Brain microvascular endothelial cell (primary cell): ENCODE results near the gene APLN.

Experiments
- DNase-seq: peaks from one replicate; pipeline ENCODE4 v3.0.0-alpha.2; 2020
- H3K27ac ChIP-seq: fragments of 250-450 bp; sonication (Bioruptor Pico); 2 replicates; pipeline ENCODE4 v1.5.1; 2020; ENCODE audit warnings: mild to moderate bottlenecking, moderate library complexity
- H3K27me3 ChIP-seq: fragments of 250-450 bp; sonication (Bioruptor Pico); replicated peaks from 2 replicates; pipeline ENCODE4 v1.5.1; 2020; ENCODE audit warnings: mild to moderate bottlenecking
- H3K36me3 ChIP-seq: fragments of 250-450 bp; sonication (Bioruptor Pico); replicated peaks from 2 replicates; pipeline ENCODE4 v1.5.1; 2020; ENCODE audit warnings: mild to moderate bottlenecking
- H3K4me3 ChIP-seq: 2 replicates; pipeline ENCODE4 v1.5.1; 2011; ENCODE audit warnings: low read depth, mild to moderate bottlenecking, control low read depth, low read length, moderate library complexity
- in situ Hi-C: cut with HindIII; loops from 2 replicates; pipeline ENCODE4 v1.10.0; 2017; ENCODE audit warnings: low sequenced_read_pairs, low pct_ligation_motif_present
- TF ChIP-seq, protein P1 (sequence below): IDR thresholded peaks from 2 replicates; pipeline ENCODE4 v1.5.1; 2011; ENCODE audit warnings: low read depth, mild to moderate bottlenecking, moderate library complexity, low read length, control low read depth, inconsistent platforms; ENCODE audit errors: missing control alignments

Gene APLN

GRCh38 chrX:129636175-129636681, 18.5 kb downstream of the APLN start:
- Histone ChIP-seq H3K27me3 (no peaks in the 10 kb centered on the region), H3K27ac (no peak overlapping the region), H3K4me3 (no peak overlapping the region), H3K36me3 (no peaks in the 10 kb centered on the region)
- in situ Hi-C loops: no loop called here
- TF ChIP-seq, protein P1, sequence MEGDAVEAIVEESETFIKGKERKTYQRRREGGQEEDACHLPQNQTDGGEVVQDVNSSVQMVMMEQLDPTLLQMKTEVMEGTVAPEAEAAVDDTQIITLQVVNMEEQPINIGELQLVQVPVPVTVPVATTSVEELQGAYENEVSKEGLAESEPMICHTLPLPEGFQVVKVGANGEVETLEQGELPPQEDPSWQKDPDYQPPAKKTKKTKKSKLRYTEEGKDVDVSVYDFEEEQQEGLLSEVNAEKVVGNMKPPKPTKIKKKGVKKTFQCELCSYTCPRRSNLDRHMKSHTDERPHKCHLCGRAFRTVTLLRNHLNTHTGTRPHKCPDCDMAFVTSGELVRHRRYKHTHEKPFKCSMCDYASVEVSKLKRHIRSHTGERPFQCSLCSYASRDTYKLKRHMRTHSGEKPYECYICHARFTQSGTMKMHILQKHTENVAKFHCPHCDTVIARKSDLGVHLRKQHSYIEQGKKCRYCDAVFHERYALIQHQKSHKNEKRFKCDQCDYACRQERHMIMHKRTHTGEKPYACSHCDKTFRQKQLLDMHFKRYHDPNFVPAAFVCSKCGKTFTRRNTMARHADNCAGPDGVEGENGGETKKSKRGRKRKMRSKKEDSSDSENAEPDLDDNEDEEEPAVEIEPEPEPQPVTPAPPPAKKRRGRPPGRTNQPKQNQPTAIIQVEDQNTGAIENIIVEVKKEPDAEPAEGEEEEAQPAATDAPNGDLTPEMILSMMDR: no peak
- DNase-seq: no peak

DNA sequence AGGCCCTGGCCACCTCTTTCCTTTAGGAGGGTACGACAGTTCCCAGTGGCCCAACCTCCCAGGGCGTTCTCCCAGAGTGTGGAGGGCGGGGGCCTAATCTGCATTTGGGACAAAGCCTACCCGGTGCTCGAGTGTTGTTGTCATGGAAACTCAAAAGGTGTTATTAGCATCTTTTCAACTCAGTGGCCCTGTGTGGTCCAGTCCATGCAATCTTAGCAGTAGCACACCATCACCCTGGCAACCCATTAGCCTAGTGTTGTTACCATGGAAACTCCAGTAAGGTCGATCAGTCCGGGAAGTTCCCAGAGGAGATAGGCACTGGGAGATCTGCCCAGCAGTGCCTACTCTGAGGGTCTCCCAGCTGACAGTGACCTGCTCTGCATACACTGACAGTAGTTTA, 20.2 kb downstream of the APLN start:
- Histone ChIP-seq H3K27ac (no peak overlapping the region), H3K4me3 (no peak overlapping the region), H3K36me3 (no peaks in the 10 kb centered on the region), H3K27me3 (no peaks in the 10 kb centered on the region)
- DNase-seq: peak; percentile 18
- in situ Hi-C loops: no loop called here
- TF ChIP-seq, protein P1: no peak

DNA sequence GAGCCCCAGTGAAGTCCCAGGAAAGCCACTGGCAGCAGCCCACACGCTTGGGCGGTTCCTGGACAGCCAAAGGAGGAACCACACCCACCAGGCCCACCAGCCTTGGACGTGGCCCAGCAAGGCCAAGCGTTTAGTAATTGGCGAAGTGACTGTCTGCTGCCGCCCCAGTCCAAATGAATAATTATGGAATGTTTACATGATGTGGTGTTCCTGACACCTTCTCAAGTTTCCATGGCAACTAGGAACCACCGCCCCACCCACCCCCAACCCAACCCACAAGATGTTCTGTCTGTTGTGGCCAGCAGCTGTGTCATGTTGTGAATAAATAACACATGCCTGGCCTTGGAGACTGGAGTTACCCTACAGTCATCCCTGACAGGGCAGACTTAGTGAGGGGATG, 22.3 kb downstream of the APLN start:
- no peaks in the 10 kb centered on the region for H3K27me3 ChIP-seq
- no peak for DNase-seq
- in situ Hi-C loops: no loop called here
- no peak overlapping the region for H3K27ac ChIP-seq
- TF ChIP-seq, protein P1: no peak
- H3K4me3 ChIP-seq: no peak overlapping the region
- no peaks in the 10 kb centered on the region for H3K36me3 ChIP-seq

DNA sequence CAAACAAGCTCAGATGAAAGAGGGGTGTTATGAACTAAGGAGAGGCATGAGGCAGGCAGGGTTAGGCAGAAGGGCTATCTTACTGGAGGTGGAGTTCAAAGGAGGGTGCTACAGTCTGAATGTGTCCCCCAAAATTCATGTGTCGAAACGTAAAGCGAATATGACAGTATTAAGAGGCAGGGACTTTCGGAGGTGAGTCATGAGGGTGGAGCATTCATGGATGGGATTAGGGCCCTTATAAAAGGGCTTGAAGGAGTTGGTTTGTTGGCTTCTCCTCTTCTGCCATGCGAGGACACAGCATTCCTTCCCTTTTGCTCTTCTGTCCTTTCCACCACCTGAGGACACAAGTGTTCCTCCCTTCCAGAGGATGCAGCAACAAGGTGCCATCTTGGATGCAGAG, 22.9 kb downstream of the APLN start:
- H3K27ac ChIP-seq: no peak overlapping the region
- H3K36me3 ChIP-seq: no peaks in the 10 kb centered on the region
- TF ChIP-seq, protein P1: no peak
- no peaks in the 10 kb centered on the region for H3K27me3 ChIP-seq
- no peak for DNase-seq
- in situ Hi-C loops: no loop called here
- no peak overlapping the region for H3K4me3 ChIP-seq

DNA sequence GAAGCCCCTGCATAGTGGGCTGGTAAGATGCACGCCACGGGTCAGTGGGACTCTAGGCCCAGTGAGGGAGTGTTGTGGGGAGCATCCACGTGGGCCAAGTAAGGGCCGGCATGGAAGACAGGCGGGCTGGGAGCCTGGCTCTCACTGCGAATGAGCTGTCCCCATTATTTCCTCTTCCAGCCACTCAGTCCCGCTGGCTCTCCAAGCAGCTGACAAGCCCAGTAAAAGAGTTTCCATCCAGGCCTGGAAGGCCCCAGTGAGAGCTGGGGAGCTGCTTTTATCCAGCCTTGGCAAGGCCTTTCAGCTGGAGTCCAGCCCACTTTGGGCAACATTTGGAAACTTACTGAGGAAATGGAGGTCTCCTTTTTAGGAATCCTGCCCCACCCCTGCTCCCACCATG, 24.9 kb downstream of the APLN start:
- no peak for DNase-seq
- TF ChIP-seq, protein P1: no peak
- in situ Hi-C loops: no loop called here
- no peaks in the 10 kb centered on the region for H3K36me3 ChIP-seq
- no peak overlapping the region for H3K4me3 ChIP-seq
- no peak overlapping the region for H3K27ac ChIP-seq
- no peaks in the 10 kb centered on the region for H3K27me3 ChIP-seq

GRCh38 chrX:129626026-129626425, 28.7 kb downstream of the APLN start:
- Histone ChIP-seq H3K27ac (no peak overlapping the region), H3K27me3 (no peaks in the 10 kb centered on the region), H3K36me3 (no peaks in the 10 kb centered on the region), H3K4me3 (no peak overlapping the region)
- TF ChIP-seq, protein P1: no peak
- DNase-seq: no peak
- in situ Hi-C loops: no loop called here
